GM19324 (cell line): ENCODE results near the gene S100A9.

Experiments used
- ATAC-seq: cut with Tn5 transposase; IDR thresholded peaks from one replicate; pipeline ENCODE4 v1.9.1; 2021; ENCODE audit warnings: mild to moderate bottlenecking, moderate library complexity; ENCODE audit not compliant: unreplicated experiment, low FRiP score

S100A9 gene

GRCh38 chr1:153359241-153359640 lies 1.6 kb downstream of the S100A9 start:
- ATAC-seq = no peak

DNA sequence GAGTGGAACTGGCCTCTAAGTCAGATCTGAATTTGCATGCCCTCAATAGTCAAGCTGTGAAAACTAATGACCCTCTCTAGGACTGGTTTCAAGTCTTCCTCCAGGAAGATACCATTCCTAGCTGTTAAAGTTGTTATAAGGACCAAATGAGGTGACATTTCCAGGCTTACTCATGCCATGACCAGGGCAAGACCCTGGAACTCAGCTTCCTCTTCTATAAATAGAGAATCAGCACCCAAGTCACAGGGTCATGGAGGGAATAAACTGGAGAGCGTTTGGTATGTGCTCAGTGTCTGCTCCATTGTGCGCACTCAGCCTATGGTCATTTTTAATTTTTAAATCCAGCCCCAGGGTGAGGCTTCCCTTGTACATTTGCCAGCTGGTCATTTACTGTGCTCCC lies 2.5 kb downstream of the S100A9 start:
- ATAC-seq = no peak

- no peak for ATAC-seq
Observed at GRCh38 chr1:153360592-153361479, 3.2 kb downstream of the S100A9 start.

DNA sequence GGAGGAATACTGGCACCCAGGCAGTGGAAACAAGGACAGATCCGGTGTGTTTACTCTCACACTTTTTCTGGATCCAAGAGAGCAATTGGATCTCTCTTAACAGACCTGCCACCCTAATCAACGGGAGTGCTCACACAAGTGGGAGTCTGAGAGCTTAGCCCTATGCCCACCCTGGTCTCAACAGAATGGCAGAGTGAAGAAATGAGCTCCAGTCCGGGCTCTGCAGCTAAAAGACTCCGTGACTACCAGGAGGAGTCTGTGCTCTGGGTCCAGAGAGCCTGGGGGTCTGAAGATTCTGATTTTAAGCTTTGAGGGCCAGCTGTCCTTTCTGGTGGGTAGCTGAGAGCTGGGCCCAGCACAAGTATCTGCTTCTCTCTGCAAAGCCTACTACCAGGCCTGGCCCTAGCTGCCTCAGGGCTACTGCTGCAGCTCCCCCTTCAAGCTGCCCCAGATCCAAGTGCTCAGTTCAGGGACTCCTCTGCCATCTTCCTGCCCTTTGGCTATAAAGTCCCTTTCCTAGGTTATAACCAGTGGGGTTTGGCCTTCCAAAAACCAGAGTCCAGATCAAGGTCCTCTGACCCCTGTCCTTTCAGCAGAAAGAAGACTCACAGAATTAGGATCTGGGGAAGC lies 3.9 kb downstream of the S100A9 start:
- ATAC-seq = no peak

DNA sequence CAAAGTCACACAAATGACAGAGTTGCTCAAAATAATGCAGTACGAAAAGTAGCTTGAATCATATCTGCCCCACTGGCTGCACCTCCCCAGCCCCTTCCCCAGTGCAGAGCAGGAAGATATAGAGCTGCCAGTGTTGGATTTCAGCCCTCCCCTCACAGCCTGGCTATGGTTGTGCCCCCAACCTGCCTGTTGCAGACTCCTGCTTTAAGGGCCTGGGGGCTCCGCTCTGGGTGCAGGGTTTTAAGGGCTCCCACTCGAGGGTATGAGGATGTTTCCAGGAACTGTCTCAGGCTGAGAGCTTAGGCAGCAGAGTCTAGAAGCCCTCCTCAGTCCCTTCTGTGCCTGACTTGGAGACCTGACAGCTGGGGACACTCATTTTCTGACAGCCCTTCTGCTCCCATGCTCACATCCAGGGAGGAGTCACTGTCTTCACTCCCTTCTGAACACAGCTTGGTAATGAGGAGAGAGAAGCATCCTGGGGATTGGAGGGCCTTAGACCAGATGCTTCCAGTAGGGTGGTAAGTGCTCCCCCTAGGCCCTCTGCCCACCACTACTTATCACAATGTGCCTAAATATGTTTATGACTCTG lies 4.6 kb downstream of the S100A9 start:
- ATAC-seq = no peak

DNA sequence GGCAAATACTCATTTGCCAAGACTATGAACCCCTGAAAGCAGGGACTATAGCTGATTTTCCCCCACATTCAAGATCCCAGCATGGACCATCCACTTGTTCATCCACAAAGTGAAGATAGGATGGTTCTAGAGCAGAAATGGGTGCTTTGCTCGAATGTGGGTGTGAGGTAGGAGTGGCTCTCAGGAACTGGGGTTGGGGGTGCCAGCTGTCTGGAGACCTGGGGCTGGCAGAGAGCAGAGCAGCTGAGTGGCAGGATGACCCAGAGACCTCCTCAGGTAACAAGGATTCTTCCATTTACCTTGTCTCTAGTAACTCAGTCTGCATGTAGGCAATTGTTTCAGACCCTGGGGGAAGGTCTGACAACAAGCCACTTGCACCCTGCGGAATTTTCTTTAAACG lies 6.0 kb downstream of the S100A9 start:
- no peak for ATAC-seq

- ATAC-seq = no peak
Observed at GRCh38 chr1:153364156-153364555, 6.5 kb downstream of the S100A9 start.

GRCh38 chr1:153364766-153365666 lies 7.4 kb downstream of the S100A9 start:
- ATAC-seq = no peak

GRCh38 chr1:153365696-153366095 lies 8.0 kb downstream of the S100A9 start:
- ATAC-seq = no peak

DNA sequence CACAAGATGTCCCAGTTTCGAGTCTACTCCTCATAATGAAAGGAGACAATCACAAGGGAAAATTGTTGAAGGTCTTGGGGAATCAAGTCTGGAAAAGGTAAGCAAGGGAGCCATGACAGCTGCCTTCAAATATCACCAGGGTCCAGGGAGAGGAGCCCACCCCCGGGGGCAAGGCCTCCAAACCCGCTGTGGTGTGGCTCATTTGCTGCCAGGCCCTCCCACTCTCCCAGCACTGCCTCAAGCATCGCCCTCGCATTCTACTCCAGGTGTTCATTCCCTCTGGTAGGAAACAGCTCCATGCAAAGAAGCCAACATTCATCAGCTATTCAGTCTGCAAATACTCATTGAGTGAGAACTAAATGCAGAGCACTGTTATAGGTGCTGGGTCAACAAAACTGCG lies 8.6 kb downstream of the S100A9 start:
- ATAC-seq = no peak

- no peak for ATAC-seq
Observed at GRCh38 chr1:153367090-153367489, 9.4 kb downstream of the S100A9 start.

DNA sequence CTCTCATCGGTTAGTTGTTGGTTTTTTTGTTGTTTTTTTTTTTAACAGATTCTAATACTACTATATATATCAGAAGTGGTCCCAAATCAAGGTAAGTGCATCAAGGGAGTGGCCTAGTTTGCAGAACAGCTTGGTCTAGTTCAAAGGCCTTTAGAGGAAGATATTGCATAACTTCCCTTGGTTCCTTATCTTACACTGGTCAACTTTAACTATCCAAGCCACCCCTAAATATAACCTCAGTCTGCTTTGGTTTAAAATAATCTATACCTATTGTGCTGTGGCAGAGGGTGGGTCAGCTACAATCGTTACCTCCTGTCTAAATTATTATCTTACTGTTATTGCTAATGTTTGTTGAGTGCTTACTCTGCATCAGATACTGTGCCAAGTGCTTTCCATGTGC lies 10.8 kb downstream of the S100A9 start:
- ATAC-seq = no peak

DNA sequence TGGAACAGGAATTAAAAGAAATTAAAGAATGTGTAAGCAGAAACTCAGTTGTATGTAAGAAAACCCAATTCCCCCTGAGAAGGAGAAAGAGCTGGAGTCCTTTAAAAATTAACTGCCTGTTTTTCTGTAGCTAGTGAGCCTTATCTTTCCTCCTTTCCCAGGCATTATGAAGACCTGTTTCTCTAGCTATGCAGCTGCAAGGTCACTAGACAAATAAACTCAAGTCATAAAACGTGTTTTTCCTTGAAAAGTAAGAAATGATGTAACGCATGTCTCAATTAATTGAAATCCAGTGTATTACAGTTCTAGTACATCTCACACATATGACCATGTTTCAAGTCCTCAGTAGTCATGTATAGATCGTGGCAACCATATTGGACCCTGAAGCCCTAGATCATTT lies 12.5 kb downstream of the S100A9 start:
- no peak for ATAC-seq

- ATAC-seq = no peak
Observed at GRCh38 chr1:153371231-153371630, 13.6 kb downstream of the S100A9 start.

DNA sequence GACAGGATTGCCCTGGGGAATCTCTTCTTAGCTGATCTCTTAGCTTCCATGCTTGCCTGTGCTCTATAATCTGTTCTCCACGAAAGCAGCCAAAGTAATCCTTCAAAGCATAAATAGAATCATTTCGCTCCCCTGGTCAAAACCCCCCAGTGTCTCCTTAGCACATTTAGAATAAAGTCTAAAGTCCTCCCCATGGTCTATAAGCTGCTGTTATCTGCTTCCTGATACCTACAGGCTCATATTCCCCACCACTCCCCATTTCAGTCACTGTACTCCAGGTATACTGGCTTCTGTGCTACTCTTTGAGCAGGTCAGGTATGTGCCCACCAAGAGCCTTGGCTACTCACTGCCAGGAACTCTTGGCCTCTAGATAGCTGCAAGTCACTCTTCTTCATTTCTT lies 14.9 kb downstream of the S100A9 start:
- ATAC-seq = no peak

- no peak for ATAC-seq
Observed at GRCh38 chr1:153374071-153374470, 16.4 kb downstream of the S100A9 start.

DNA sequence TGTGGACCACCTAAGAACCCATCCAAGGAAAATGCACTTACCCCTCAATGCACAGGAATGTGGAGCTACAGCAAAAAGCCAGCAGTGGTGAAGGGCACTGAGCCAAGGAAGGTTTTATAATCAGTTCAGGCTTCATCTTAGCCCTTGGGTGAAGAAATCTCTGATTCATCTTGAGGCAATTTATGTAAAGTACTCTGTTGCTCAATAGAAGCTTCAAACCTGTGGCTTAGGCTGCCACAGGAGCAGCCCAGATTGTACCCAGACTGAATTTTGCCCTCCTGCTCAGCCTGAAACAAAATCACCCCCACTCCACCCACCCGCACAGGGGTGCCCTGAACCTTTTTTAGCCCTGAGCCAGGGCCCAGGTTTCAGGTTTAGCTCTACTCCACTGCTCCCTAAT lies 17.9 kb downstream of the S100A9 start, which contains the start of gene S100A12:
Gene S100A12, minus strand, starts transcription at position 111 of the 400 bp plus-strand sequence. CDS start 1,029 bp downstream, outside the sequence.
- no peak for ATAC-seq

GRCh38 chr1:153379591-153379990 lies 21.9 kb downstream of the S100A9 start:
- no peak for ATAC-seq

- no peak for ATAC-seq
Observed at GRCh38 chr1:153380711-153381110, 23.1 kb downstream of the S100A9 start.

- no peak for ATAC-seq
Observed at GRCh38 chr1:153384958-153385580, 27.4 kb downstream of the S100A9 start.
